Keratinocyte (primary cell): Measurements from ENCODE around the gene IER3. TPM values are rescaled to one million over a fixed set of nuclear protein-coding genes. Genes with fewer than 3 reads are reported as not detected.

Experiments used
- DNase-seq: peaks from one replicate; pipeline ENCODE4 v3.0.0-alpha.2; 2011; ENCODE audit warnings: low read depth, missing footprints, low spot score
- FAIRE-seq: peaks from 2 replicates; lab custom pipeline; 2011; peaks lifted over from hg19 to GRCh38; lab: Jason Lieb, UNC
- H2AFZ ChIP-seq: 2 replicates; pipeline ENCODE4 v1.6.0; 2012; ENCODE audit warnings: low read length, control low read depth, inconsistent platforms; ENCODE audit not compliant: control insufficient read depth
- H3K27ac ChIP-seq: 2 replicates; pipeline ENCODE4 v1.5.1; 2011; ENCODE audit warnings: low read length; ENCODE audit not compliant: control insufficient read depth, insufficient read depth
- H3K27me3 ChIP-seq: 3 replicates; pipeline ENCODE4 v1.6.0; 2011; ENCODE audit warnings: low read length; ENCODE audit not compliant: control insufficient read depth, insufficient read depth; ENCODE audit errors: extremely low read depth
- H3K36me3 ChIP-seq, 2 experiments: 2 replicates in 1 of 2; 3 replicates in 1 of 2; pipeline ENCODE4 v1.5.1; 2011; ENCODE audit warnings: low read length in 2 of 2, mild to moderate bottlenecking in 1 of 2; ENCODE audit not compliant: control insufficient read depth in 2 of 2, insufficient read depth in 2 of 2; ENCODE audit errors: extremely low read depth in 1 of 2
- H3K4me1 ChIP-seq: 3 replicates; pipeline ENCODE4 v1.5.1; 2011; ENCODE audit warnings: low read length; ENCODE audit not compliant: control insufficient read depth, insufficient read depth; ENCODE audit errors: extremely low read depth
- H3K4me2 ChIP-seq: 3 replicates; pipeline ENCODE4 v1.6.0; 2011; ENCODE audit warnings: low read depth, low read length; ENCODE audit not compliant: control insufficient read depth, insufficient read depth; ENCODE audit errors: extremely low read depth
- H3K4me3 ChIP-seq, 3 experiments: fragments of 200-600 bp in 1 of 3; sonication (generic) in 1 of 3; 2 replicates in 2 of 3; 3 replicates in 1 of 3; pipeline ENCODE4 v1.5.1; 2011 to 2016; ENCODE audit warnings: low read length in 3 of 3, mild to moderate bottlenecking in 3 of 3, control low read depth in 2 of 3, inconsistent platforms in 1 of 3, low read depth in 1 of 3, mixed read lengths in 1 of 3, mixed run types in 1 of 3, moderate library complexity in 1 of 3; ENCODE audit not compliant: control insufficient read depth in 2 of 3, insufficient read depth in 2 of 3; ENCODE audit errors: extremely low read depth in 1 of 3
- H3K79me2 ChIP-seq: 2 replicates; pipeline ENCODE4 v1.6.0; 2012; ENCODE audit warnings: low read length; ENCODE audit not compliant: control insufficient read depth, insufficient read depth
- H3K9ac ChIP-seq: 3 replicates; pipeline ENCODE4 v1.6.0; 2011; ENCODE audit warnings: low read length; ENCODE audit not compliant: control insufficient read depth, insufficient read depth; ENCODE audit errors: extremely low read depth
- H3K9me1 ChIP-seq: 3 replicates; pipeline ENCODE4 v1.6.0; 2011; ENCODE audit warnings: low read length; ENCODE audit not compliant: control insufficient read depth, insufficient read depth; ENCODE audit errors: extremely low read depth
- H3K9me3 ChIP-seq: 2 replicates; pipeline ENCODE4 v1.5.1; 2012; ENCODE audit warnings: low read depth, low read length; ENCODE audit not compliant: control insufficient read depth
- H4K20me1 ChIP-seq: 3 replicates; pipeline ENCODE4 v1.6.0; 2011; ENCODE audit warnings: low read length; ENCODE audit not compliant: control insufficient read depth, insufficient read depth; ENCODE audit errors: extremely low read depth
- EZH2 ChIP-seq: IDR thresholded peaks from one replicate; pipeline ENCODE4 v1.6.1; 2012; ENCODE audit warnings: inconsistent platforms, mild to moderate bottlenecking, low read length, moderate library complexity
- dilution Hi-C: fragments of 300-500 bp; cut with MboI; formaldehyde crosslinking; loops from one replicate; pipeline ENCODE4 v1.7.0; 2020; ENCODE audit warnings: low sequenced_read_pairs; ENCODE audit not compliant: extremely low pct_ligation_motif_present
- polyA minus RNA-seq, 3 experiments: library from RNA; depleted of rRNA, polyadenylated mRNA; stranded (reverse); fragments of >200 nt; gene quantifications; 1 replicate in 1 of 3; 2 replicates in 1 of 3; 3 replicates in 1 of 3; pipeline ENCODE4 v1.2.3, GENCODE V29; 2011
- polyA plus RNA-seq, 5 experiments: library from polyadenylated mRNA; depleted of rRNA in 3 of 5; stranded (reverse) in 3 of 5; stranded (forward) in 1 of 5; unstranded in 1 of 5; fragments of >200 nt; gene quantifications; 1 replicate in 1 of 5; 2 replicates in 3 of 5; 3 replicates in 1 of 5; pipeline versions ENCODE4 v1.2.1 to v1.2.3, GENCODE V29; 2011 to 2012; ENCODE audit warnings: missing spikeins in 2 of 5, low read depth in 1 of 5, low replicate concordance in 1 of 5
- TF ChIP-seq, protein P1 (sequence below), 3 experiments: IDR thresholded peaks in 1 of 3; conservative IDR thresholded peaks in 1 of 3; optimal IDR thresholded peaks in 1 of 3; 2 replicates in 2 of 3; 3 replicates in 1 of 3; pipeline versions ENCODE3 to v1.5.1; 2011; ENCODE audit warnings: low read length in 3 of 3, mild to moderate bottlenecking in 3 of 3, moderate library complexity in 2 of 3, control low read depth in 1 of 3, inconsistent platforms in 1 of 3; ENCODE audit not compliant: insufficient read depth in 2 of 3; ENCODE audit errors: extremely low read depth in 1 of 3

IER3 gene, protein sequence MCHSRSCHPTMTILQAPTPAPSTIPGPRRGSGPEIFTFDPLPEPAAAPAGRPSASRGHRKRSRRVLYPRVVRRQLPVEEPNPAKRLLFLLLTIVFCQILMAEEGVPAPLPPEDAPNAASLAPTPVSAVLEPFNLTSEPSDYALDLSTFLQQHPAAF
- 171 to 289 TPM (median 277 TPM) in 3 replicates for polyA plus RNA-seq
- polyA plus RNA-seq (2011; ENCODE audit: low read depth) = 212 TPM
- polyA plus RNA-seq (2011; cell fraction: cytosol; rRNA removed) = 139 and 176 TPM in 2 replicates
- polyA plus RNA-seq (2011; cell fraction: nucleus; rRNA removed) = 516 and 549 TPM in 2 replicates
- 226 and 373 TPM in 2 replicates for polyA plus RNA-seq (2012; ENCODE audit: low replicate concordance)
- 46.6 to 116 TPM (median 58.4 TPM) in 3 replicates for polyA minus RNA-seq
- polyA minus RNA-seq (2011; cell fraction: cytosol; rRNA and poly(A)+ RNA removed) = 239 TPM
- polyA minus RNA-seq (2011; cell fraction: nucleus; rRNA and poly(A)+ RNA removed) = 82.4 and 85.6 TPM in 2 replicates

GRCh38 chr6:30744054-30744805 is at the start of gene IER3:
TSS of gene IER3 (minus strand) at chr6:30744547. CDS start at chr6:30744518, 29 bp downstream.
- Histone ChIP-seq H4K20me1 (peaks cover 11% of the 10 kb centered on the region), H2AFZ (no peak within 1 kb of the TSS), H3K9me3 (no peaks in the 10 kb centered on the region), H3K79me2 (peaks cover 10% of the 10 kb centered on the region), H3K4me3 (peak within 1 kb of the TSS; percentile 71 to 98 (median 85)), H3K27me3 (no peaks in the 10 kb centered on the region), H3K4me1 (peaks cover 43% of the 10 kb centered on the region), H3K27ac (peak within 1 kb of the TSS; percentile 93), H3K9ac (peak within 1 kb of the TSS; percentile 97), H3K36me3 (peaks cover 5 to 18% of the 10 kb centered on the region in 2 experiments), H3K4me2 (peak within 1 kb of the TSS; percentile 72), H3K9me1 (no peaks in the 10 kb centered on the region)
- dilution Hi-C loops = no loop called here
- TF ChIP-seq EZH2 = no peak
- TF ChIP-seq, protein P1, sequence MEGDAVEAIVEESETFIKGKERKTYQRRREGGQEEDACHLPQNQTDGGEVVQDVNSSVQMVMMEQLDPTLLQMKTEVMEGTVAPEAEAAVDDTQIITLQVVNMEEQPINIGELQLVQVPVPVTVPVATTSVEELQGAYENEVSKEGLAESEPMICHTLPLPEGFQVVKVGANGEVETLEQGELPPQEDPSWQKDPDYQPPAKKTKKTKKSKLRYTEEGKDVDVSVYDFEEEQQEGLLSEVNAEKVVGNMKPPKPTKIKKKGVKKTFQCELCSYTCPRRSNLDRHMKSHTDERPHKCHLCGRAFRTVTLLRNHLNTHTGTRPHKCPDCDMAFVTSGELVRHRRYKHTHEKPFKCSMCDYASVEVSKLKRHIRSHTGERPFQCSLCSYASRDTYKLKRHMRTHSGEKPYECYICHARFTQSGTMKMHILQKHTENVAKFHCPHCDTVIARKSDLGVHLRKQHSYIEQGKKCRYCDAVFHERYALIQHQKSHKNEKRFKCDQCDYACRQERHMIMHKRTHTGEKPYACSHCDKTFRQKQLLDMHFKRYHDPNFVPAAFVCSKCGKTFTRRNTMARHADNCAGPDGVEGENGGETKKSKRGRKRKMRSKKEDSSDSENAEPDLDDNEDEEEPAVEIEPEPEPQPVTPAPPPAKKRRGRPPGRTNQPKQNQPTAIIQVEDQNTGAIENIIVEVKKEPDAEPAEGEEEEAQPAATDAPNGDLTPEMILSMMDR (optimal IDR thresholded peaks at IDR 0.05 in 1 of 3, IDR thresholded peaks at IDR 0.05 in 1 of 3, conservative IDR thresholded peaks at IDR 0.05 in 1 of 3; ENCODE audit: extremely low read depth in 1 of 3, insufficient read depth in 2 of 3, low read length in 3 of 3) = peak in 2 of 3 experiments; percentile 29 to 82
- FAIRE-seq (peak; percentile 56), DNase-seq (peak; percentile 99)

- dilution Hi-C loops = no loop called here
- Histone ChIP-seq H3K9me1 (no peaks in the 10 kb centered on the region), H3K9ac (no peak overlapping the region), H2AFZ (peak overlapping the region; percentile 37), H3K4me3 (no peak overlapping the region), H3K27me3 (no peaks in the 10 kb centered on the region), H3K9me3 (no peaks in the 10 kb centered on the region), H3K4me1 (peaks cover 15% of the 10 kb centered on the region), H3K27ac (no peak overlapping the region), H3K36me3 (no peaks in the 10 kb centered on the region), H3K79me2 (no peaks in the 10 kb centered on the region), H3K4me2 (no peak overlapping the region), H4K20me1 (no peaks in the 10 kb centered on the region)
- no peak for DNase-seq
- no peak for TF ChIP-seq EZH2
- TF ChIP-seq, protein P1 (optimal IDR thresholded peaks at IDR 0.05 in 1 of 3, IDR thresholded peaks at IDR 0.05 in 1 of 3, conservative IDR thresholded peaks at IDR 0.05 in 1 of 3; ENCODE audit: extremely low read depth in 1 of 3, insufficient read depth in 2 of 3, low read length in 3 of 3) = no peak
- FAIRE-seq = no peak
Observed at GRCh38 chr6:30793521-30794194, 49.3 kb upstream of the IER3 start.
